ENCODE data around the gene ZNF664.
A peak's percentile ranks its signal among the peaks of the same experiment; 100 is the strongest.

GRCh38 chr12:123958462-123958861 lies 14.6 kb upstream of the ZNF664 start:
- no peak for TF ChIP-seq CTCF (IDR thresholded peaks at IDR 0.05)
- TF ChIP-seq POLR2AphosphoS5 (IDR thresholded peaks at IDR 0.05), result peak in 2 of 3 donors; percentile 8 to 45
